GM19438 (cell line): ENCODE measurements around the gene FNDC8.
"Not testable (repeated sequence)": the region's sequence is repeated elsewhere in the genome, so short reads cannot be mapped to it uniquely, and the experiment has no call there.

Experiments
- ATAC-seq: cut with Tn5 transposase; IDR thresholded peaks from one replicate; pipeline ENCODE4 v1.9.1; 2021; ENCODE audit warnings: low read depth; ENCODE audit not compliant: unreplicated experiment

The FNDC8 gene

DNA sequence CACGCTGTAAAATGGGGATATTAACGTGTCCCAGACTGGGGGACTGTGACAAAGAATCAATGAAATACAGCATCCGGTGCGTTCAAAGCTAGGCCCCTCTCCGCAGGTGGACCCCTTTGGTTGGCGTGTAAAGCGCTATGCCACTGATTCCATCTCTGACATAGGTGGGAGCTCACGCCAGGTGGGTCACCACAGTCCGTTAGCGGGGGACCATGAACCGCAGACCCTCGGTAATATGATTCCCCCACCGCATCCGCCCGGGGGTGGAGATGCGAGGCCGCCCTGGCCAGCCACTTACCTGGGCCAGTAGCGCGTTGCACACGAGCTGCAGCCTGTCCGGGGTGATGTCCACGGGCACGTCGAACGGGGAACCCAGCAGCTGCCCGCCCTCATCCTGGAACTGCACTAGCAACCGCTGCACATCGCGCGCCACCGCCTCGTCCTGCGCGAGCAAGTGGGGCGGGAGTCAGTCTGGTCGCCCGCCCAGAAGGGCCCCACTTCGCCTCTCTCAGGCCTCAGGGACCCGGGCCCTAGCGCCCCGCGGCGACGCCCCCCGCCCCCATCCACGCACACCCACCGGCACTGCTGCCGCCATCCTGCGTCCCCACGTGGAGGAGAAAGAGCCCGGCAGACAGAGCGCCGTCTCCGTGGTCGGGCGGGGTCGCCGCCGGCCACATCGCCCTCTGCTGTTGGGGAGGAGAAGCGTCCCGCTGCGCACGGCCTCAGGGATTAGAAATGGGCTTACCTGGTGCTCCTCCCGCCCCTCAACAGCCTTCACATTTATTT lies 20.5 kb downstream of the FNDC8 start, which contains the start of gene NLE1:
Gene NLE1, minus strand, starts transcription at position 623 of the 786 bp plus-strand sequence. Its CDS starts 28 bp downstream, at position 595.
- peak; percentile 72 for ATAC-seq

DNA sequence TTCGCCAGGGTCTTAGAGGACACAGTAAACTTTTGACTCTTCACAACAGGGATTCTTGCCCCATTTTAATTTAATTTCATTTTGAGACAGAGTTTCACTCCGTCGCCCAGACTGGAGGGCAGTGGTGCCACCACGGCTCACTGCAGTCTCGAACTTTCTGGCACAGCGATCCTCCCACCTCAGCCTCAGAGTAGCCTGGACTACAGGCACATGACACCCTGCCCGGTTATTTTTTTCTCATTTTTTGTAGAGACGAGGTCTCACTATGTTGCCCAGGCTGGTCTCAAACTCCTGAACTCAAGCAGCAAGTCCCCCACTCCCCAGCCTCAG lies 21.0 kb downstream of the FNDC8 start:
- ATAC-seq: no peak

DNA sequence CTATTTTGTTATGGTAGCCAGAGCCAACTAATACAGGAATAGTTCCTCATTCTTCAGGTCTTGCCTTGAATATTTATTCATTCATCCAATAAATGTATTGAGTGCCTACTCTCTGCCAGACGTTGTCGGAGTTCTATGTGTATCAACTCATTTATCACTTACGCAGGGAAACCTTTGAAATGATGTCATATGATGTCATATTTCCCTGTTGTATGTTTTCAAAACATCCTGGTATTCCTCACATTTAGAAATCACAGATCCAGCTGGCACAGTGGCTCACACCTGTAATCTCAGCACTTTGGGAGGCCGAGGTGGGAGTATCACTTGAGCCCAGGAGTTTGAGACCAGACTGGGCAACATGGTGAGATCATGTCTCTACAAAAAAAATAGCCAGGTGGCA lies 23.4 kb downstream of the FNDC8 start:
- no peak for ATAC-seq

DNA sequence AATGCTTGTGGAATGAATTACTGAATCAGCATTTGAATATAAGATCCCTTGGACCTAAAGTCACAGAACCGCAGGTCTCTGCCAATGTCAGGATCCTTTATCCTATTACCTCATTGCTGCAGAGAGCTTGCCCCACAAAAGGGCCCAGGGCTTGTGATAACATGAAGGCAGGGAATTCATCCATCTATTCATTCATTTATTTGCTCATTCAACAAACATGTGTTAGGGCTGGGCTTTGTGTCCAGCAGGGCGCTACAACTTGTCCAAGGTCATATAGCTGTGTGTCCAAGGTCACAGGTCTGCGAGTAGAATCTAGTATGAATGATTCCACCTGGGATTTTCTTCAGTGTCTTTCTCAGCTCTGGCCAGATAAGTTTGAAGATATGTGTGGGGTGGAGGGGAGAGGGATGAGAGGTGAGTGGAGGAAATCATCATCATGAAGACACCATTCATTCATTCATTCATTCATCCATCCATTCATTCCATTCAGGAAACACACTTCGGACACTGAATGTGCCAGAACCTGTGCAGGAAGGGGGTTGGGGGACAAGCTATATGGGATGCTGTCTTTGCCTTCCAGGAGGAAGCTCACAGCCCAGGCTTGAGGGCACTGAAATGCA lies 24.9 kb downstream of the FNDC8 start:
- ATAC-seq: no peak

DNA sequence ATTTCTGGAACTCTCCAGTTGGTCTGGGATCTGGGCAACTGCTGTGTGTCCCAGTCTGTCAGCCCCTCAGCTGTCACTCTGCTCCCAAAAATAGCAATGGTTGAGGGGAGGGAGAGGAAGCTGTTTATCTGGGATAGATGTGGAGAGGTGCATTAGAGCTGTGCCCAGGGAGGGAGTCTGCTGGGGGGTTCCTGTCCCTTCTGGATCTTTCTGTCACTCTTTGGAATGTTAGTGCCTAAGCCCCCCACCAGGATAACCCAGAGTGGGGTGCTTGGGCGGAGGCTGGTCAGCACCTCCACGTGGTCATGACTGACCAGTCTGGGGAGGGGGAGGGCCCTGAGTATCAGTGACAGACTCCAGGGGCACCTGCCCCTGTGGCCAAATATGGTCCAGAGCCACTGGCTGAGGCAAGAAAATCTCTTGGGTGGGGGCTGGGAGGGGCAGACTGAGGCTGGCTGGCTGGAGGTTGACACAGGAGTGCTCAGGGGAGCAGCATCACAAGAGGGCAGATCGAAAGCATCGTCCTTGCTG lies 26.0 kb downstream of the FNDC8 start, which contains the start of gene UNC45B:
Gene UNC45B, plus strand, starts transcription at position 443 of the 531 bp plus-strand sequence. CDS start 447 bp downstream, outside the sequence.
- ATAC-seq: no peak

DNA sequence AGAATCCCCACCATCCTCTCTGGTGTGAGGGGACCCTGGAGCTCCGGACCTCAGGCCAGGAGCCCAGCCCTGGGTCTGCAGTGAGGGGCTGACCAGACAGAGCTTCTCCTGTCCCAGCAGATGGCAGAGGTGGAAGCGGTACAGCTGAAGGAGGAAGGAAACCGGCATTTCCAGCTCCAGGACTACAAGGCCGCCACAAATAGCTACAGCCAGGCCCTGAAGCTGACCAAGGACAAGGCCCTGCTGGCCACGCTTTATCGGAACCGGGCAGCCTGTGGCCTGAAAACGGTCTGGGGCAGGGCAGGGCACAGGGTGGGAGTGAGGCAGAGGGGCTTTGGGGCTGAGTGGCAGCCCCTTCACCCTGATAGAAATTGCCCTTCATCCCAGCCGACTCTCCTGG lies 26.7 kb downstream of the FNDC8 start:
- ATAC-seq: no peak

- ATAC-seq: no peak
Measured at GRCh38 chr17:35149941-35150340, 28.5 kb downstream of the FNDC8 start.

- ATAC-seq: not testable (repeated sequence)
Measured at GRCh38 chr17:35151080-35151479, 29.7 kb downstream of the FNDC8 start.

DNA sequence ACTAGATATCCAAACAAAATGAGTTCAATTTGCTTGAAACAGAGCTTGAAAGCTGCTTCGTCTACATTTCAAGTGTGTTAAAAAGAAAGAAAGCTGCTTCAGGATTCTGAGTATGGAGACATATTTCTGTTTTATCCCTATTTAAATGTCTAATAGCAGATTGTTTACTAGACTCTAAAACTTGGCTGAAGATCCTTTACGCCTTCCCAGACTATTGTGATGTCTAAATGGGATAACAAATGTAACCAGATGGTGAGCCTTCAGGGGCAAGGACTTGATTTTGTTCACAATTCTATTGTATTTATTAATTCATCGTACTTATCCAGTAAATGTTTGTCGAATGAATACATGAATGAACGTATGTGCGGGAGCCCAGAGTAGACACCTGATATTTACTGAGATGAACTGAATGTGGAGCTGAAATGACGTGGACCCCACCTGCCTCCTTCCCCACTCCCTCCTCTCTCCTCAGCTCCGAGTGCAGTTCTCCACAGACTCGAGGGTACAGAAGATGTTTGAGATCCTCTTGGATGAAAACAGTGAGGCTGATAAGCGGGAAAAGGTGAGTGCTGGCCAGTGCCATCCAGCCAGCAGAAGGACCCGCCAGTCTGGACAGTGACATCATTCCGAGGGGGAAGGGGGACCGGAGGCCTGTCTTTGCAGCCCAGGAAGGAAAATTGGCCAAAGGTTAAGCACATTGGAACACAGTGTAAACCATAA lies 31.2 kb downstream of the FNDC8 start:
- ATAC-seq: no peak

DNA sequence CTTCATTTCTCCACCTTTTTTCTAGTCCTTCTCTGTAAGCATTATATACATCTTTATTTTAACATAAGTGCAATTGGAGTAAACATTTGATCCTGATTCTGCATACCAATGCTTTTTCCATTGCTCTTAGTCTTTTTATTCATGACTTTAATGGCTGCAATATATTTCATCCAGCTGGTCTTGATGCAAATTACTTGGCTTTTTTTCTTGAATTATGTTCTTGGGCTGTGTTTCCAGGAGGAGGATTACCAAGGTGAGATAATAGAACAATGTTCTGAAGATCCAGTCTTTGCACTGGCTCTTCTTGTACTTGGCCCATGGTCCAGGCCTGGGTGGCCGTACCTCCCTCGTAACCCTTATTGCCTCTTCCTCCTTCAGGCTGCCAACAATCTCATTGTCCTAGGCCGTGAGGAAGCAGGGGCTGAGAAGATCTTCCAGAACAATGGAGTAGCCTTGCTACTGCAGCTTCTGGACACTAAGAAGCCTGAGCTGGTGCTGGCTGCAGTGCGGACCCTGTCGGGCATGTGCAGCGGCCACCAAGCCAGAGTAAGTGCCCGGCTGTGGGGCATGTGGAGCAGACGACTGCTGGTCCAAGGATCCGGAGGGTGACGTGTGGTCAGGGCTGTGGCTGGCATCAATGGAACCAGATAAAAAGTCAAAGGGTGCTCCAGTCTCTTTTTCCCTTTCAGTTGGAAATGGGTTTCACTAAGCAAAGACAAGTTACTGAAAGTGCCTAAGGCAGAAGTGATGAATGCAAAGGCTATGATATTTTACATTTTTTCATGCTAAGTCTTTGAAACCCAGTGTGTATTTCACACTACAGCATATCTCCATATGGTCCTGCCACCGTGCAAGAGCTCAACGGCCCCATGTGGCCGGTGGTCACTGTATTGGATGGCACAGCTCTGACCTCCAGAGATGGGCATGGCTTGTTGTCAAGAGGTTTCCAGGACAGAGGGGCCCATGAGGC lies 33.1 kb downstream of the FNDC8 start:
- ATAC-seq: no peak

GRCh38 chr17:35155246-35155645 lies 33.8 kb downstream of the FNDC8 start:
- no peak for ATAC-seq

DNA sequence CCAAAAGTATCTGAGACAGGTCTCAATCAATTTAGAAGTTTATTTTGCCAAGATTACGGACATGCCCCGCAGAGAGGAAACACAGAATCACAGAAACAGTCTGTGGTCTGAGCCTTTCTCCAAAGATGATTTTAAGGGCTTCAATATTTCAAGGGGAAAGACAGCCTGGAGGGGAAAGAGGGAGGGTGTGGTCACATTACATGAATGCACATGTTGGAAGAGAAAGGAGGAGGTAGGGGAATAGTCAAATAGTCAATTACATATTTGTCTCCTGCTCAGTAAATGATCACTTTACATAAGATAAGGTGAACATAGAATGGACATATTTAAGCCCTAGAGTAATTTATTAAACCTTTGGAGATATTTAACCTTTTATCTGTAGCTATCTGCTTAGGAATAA lies 38.5 kb downstream of the FNDC8 start:
- ATAC-seq: no peak

- ATAC-seq: no peak
Measured at GRCh38 chr17:35160354-35161201, 39.2 kb downstream of the FNDC8 start.

DNA sequence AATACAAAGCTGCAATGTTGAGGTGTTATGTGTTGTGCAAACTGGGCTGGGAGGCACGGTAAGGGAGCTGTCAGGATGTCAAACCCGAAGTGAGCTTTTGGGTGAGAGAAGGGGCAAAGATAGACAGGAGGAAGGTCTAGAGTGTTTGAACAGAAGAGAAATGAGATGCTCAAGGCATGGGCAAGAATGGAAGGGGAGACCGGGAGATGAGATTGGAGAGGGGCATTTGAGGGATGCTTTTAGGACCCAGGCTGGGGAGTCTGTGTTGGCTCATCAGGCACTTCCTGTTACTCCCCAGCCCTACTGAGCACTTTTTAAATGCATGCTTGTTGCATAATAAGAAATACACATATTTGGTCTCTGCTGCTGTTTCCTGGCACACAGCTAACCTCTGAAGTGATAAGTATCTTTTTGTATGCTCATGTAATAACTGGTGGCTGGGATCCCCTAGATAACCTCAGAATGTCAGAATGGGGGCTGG lies 39.9 kb downstream of the FNDC8 start:
- no peak for ATAC-seq

- ATAC-seq: no peak
Measured at GRCh38 chr17:35162755-35163154, 41.3 kb downstream of the FNDC8 start.

DNA sequence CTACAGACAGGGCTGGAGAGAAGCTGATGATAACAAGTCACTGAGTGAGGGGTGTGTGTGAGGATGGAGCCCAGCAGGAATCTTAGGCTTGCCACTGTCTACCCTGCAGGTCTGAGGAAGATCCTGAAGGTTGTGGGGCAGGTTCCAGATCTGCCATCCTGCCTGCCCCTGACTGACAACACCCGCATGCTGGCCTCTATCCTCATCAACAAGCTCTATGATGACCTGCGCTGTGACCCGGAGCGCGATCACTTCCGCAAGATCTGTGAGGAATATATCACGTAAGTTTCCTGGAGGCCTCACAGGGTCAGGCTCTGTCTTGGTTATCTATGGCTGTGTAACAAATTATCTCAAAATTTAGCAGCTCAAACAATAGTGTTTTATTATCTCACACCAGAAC lies 42.5 kb downstream of the FNDC8 start:
- no peak for ATAC-seq

DNA sequence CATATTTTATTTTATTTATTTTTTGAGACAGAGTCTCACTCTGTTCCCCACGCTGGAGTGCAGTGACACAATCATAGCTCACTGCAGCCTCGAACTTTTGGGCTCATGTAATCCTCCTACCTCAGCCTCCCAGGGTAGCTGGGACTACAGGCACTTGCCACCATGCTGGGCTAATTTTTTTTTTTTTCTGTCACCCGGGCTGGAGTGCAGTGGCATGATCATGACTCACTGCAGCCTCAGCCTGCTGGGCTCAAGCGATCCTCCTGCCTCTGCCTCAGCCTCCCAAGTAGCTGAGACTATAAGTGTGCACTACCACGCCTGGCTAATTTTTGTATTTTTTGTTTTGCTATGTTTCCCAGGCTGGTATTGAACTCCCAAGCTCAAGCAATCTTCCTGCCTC lies 43.3 kb downstream of the FNDC8 start:
- no peak for ATAC-seq

DNA sequence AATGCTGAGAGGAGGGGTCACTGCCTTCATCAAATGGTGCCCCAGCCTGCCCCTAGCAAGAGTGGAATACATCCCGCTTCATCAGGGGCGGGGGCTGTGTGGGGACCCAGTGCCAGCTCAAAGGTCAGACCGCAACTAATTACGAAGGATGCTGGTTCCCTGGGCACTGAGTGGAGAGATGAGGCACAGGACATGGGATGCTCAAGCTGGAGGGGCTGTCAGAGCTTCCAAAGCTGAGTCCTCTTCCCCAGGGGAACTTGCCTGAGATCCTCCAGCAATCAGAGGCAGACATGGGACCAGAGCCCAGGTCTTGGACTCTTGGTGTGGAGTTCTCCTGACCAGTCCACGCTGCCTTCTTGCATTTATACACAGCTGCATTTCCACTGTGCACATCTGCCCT lies 45.1 kb downstream of the FNDC8 start:
- ATAC-seq: no peak

GRCh38 chr17:35167046-35167445 lies 45.6 kb downstream of the FNDC8 start:
- no peak for ATAC-seq
